Ovary (tissue), 9 donors: ENCODE data around the gene MORN1. TPM values are rescaled to one million over a fixed set of nuclear protein-coding genes. Genes with fewer than 3 reads are reported as not detected.
A peak's percentile ranks its signal among the peaks of the same experiment; 100 is the strongest.

Experiments
- DNase-seq, 5 donors: peaks; one replicate each; pipeline ENCODE4 v3.0.0-alpha.2; 2019 to 2020
- H3K27ac ChIP-seq, 2 donors: fragments of 200-600 bp; one replicate each; pipeline versions ENCODE4 v1.5.1 to v1.8.0; 2019 to 2022
- H3K27me3 ChIP-seq: fragments of 200-600 bp; one replicate; pipeline ENCODE4 v1.8.0; 2022
- H3K36me3 ChIP-seq: fragments of 200-600 bp; sonication (generic); one replicate; pipeline ENCODE4 v1.5.1; 2019
- H3K4me1 ChIP-seq: one replicate; pipeline ENCODE4 v1.8.1; 2013; ENCODE audit warnings: mild to moderate bottlenecking, moderate library complexity; ENCODE audit not compliant: insufficient read depth
- H3K4me3 ChIP-seq: fragments of 200-600 bp; sonication (generic); one replicate; pipeline ENCODE4 v1.5.1; 2017
- H3K9me3 ChIP-seq, 2 donors: fragments of 200-600 bp in 1 of 2; sonication (generic) in 1 of 2; one replicate each; pipeline versions ENCODE4 v1.5.1 to v1.8.1; 2013 to 2019; ENCODE audit warnings: mild to moderate bottlenecking in 1 of 2, moderate library complexity in 1 of 2
- CTCF ChIP-seq, 3 donors: fragments of 450-650 bp in 2 of 3; fragments of 200-600 bp in 1 of 3; IDR thresholded peaks; one replicate each; pipeline versions ENCODE4 v1.5.1 to v1.8.0; 2016 to 2022; ENCODE audit warnings: antibody characterized with exemption in 3 of 3, mild to moderate bottlenecking in 1 of 3
- EP300 ChIP-seq: sonication (generic); formaldehyde crosslinking; IDR thresholded peaks from one replicate; pipeline ENCODE4 v1.6.1; 2017; ENCODE audit warnings: antibody characterized with exemption
- POLR2A ChIP-seq: fragments of 450-650 bp; IDR thresholded peaks from one replicate; pipeline ENCODE4 v1.6.1; 2017; ENCODE audit warnings: antibody characterized with exemption, mild to moderate bottlenecking, moderate library complexity
- WGBS, 3 donors: extraction: QIAGEN DNeasy Blood & Tissue Kit in 1 of 3; methylation state at CpG; one replicate each; pipeline versions ENCODE4 v1.1.5 to v1.1.7; 2013 to 2017; 5-methylcytosine and 5-hydroxymethylcytosine counted together
- intact Hi-C, 4 donors: fragments of 100-400 bp; cut with DNase I; formaldehyde crosslinking; loops; one replicate each; pipeline versions ENCODE4 v1.11.0 to v1.15.1; 2022 to 2023
- polyA plus RNA-seq, 2 donors: library from polyadenylated mRNA; stranded (reverse); fragments of 200-250 nt in 1 of 2; fragments of 350-450 nt in 1 of 2; fragmentation: Illumina TruSeq in 1 of 2; extraction: RNeasy Lipid Tissue Mini Kit (QIAGEN cat#74804) in 1 of 2; gene quantifications; one replicate each; pipeline ENCODE4 v1.2.3, GENCODE V29; 2013 to 2014
- total RNA-seq, 7 donors: library from RNA; depleted of rRNA in 2 of 7; stranded (reverse); fragments of >200 nt in 2 of 7; fragmentation: NEBNext Ultra II Directional in 3 of 7; extraction: Animal tissue kit (Norgen Biotek cat#: 25700) in 3 of 7; gene quantifications; one replicate each; pipeline versions ENCODE4 v1.1.0 to v1.2.4, GENCODE V29; 2016 to 2023
- donor health status: DM: no; HTN: no; CAD: no; lungs with moderate emphysema.
- donor health status: DM: no; HTN: no; CAD: no.
- donor health status: Bipolar disorder and iron deficiency.
- donor health status: DM: yes; HTN: yes; CAD: no.
- donor health status: DM: no; HTN: no; CAD: no.
- donor health status: DM: yes; HTN: yes; CAD: no.

The MORN1 gene
- total and polyA plus RNA-seq, 9 donors = 1.7 to 24.2 (median 17.7) TPM

GRCh38 chr1:2394220-2394619 is 2.9 kb upstream of the MORN1 start:
- Histone ChIP-seq H3K9me3 (no peaks in the 10 kb centered on the region), H3K36me3 (no peaks in the 10 kb centered on the region), H3K4me1 (peaks cover 11% of the 10 kb centered on the region), H3K27me3 (no peaks in the 10 kb centered on the region), H3K4me3 (no peak overlapping the region), H3K27ac (no peak overlapping the region)
- WGBS, 3 donors = 84 to 88% (median 84%) methylated on average over 7 of the region's 7 CpGs
- TF ChIP-seq POLR2A (no peak), CTCF (IDR thresholded peaks at IDR 0.05) (no peak), EP300 (no peak)
- no peak for DNase-seq
- intact Hi-C loops = no loop called here

- Histone ChIP-seq H3K27ac (no peak overlapping the region), H3K27me3 (no peaks in the 10 kb centered on the region), H3K4me1 (peaks cover 11% of the 10 kb centered on the region), H3K36me3 (no peaks in the 10 kb centered on the region), H3K9me3 (no peaks in the 10 kb centered on the region), H3K4me3 (no peak overlapping the region)
- no peak for DNase-seq
- intact Hi-C loops = no loop called here
- WGBS, 3 donors = 66 to 78% (median 67%) methylated on average over 9 of the region's 9 CpGs
- no peak for TF ChIP-seq POLR2A
- no peak for TF ChIP-seq EP300
- TF ChIP-seq CTCF (IDR thresholded peaks at IDR 0.05) = no peak
Observed at GRCh38 chr1:2393471-2393877, 2.1 kb upstream of the MORN1 start.

- peaks cover 11% of the 10 kb centered on the region for H3K4me1 ChIP-seq
Observed at GRCh38 chr1:2392686-2393085, 1.3 kb upstream of the MORN1 start.

GRCh38 chr1:2391931-2392509 is 666 bp upstream of the MORN1 start:
- Histone ChIP-seq H3K27ac (peak overlapping the region; percentile 57 to 70), H3K27me3 (no peaks in the 10 kb centered on the region), H3K4me3 (peak overlapping the region; percentile 96), H3K9me3 (no peaks in the 10 kb centered on the region), H3K4me1 (peaks cover 11% of the 10 kb centered on the region), H3K36me3 (no peaks in the 10 kb centered on the region)
- 0 to 1% (median 1%) methylated on average over 29 to 62 of the region's 62 CpGs for WGBS, 3 donors
- no peak for DNase-seq
- TF ChIP-seq CTCF (IDR thresholded peaks at IDR 0.05) (peak in 1 of 3 donors; percentile 27), EP300 (no peak)
- intact Hi-C loops = no loop called here

More at GRCh38 chr1:2392686-2393085, 1.3 kb upstream of the MORN1 start:
- intact Hi-C loops = no loop called here
- no peak for DNase-seq
- H3K4me3 ChIP-seq = peak overlapping the region; percentile 96
- no peaks in the 10 kb centered on the region for H3K9me3 ChIP-seq
- no peaks in the 10 kb centered on the region for H3K36me3 ChIP-seq
- WGBS, 3 donors = 12 to 34% (median 13%) methylated on average over 16 of the region's 16 CpGs
- no peaks in the 10 kb centered on the region for H3K27me3 ChIP-seq
- no peak for TF ChIP-seq POLR2A
- no peak for TF ChIP-seq CTCF (IDR thresholded peaks at IDR 0.05)
- TF ChIP-seq EP300 = no peak
- H3K27ac ChIP-seq = no peak overlapping the region
